GM13976 (cell line): ENCODE measurements around the gene C11orf65.
A peak's percentile ranks its signal among the peaks of the same experiment; 100 is the strongest.

ENCODE experiments used
- DNase-seq: peaks from one replicate; pipeline ENCODE4 v3.0.0; 2012; ENCODE audit warnings: low spot score
- CTCF ChIP-seq: IDR thresholded peaks from 2 replicates; pipeline ENCODE4 v1.5.1; 2012; ENCODE audit warnings: borderline replicate concordance, mild to moderate bottlenecking; ENCODE audit not compliant: insufficient read depth; ENCODE audit errors: extremely low read depth, missing control alignments, control extremely low read depth
- in situ Hi-C: fragments of 300-500 bp; cut with MboI; formaldehyde crosslinking; loops from one replicate; pipeline ENCODE4 v1.12.0; 2022; ENCODE audit warnings: low sequenced_read_pairs, mixed read lengths, inconsistent platforms; ENCODE audit not compliant: unreplicated experiment

C11orf65 gene

GRCh38 chr11:108500721-108501120 is 33.4 kb upstream of the C11orf65 start:
- in situ Hi-C loops: no loop called here
- DNase-seq: no peak
- no peak for TF ChIP-seq CTCF

- in situ Hi-C loops: no loop called here
- TF ChIP-seq CTCF: no peak
- DNase-seq: no peak
Measured at GRCh38 chr11:108500169-108500568, 32.8 kb upstream of the C11orf65 start.

DNA sequence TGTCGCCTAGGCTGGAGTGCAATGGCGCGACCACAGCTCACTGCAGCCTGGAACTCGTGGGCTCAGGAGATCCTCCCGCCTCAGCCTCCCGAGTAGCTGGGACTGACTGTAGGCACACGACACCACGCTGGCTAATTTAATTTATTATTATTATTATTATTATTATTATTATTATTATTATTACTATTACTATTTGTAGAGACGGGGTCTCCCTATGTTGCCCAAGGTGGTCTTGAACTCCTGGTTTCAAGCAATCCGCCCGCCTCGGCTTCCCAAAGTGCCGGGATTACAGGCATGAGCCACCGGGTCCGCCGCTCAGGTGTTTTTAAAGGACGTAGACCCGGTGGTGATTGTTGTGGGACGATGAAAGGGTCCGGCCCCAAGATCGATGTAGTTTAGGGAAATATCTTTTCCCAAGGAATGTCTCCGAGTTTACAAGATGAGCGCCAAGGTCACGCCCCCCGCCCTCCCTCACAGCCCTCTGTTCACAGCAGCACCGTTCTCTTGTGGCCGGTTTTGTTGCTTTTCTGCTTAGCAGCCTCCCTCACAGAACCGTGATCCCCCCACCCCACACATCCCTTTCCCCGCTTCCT is 31.6 kb upstream of the C11orf65 start:
- in situ Hi-C loops: no loop called here
- TF ChIP-seq CTCF: no peak
- no peak for DNase-seq

- in situ Hi-C loops: no loop called here
- peak; percentile 81 for DNase-seq
- no peak for TF ChIP-seq CTCF
Measured at GRCh38 chr11:108498046-108498815, 30.9 kb upstream of the C11orf65 start, which contains the start of gene POGLUT3. Gene POGLUT3 (minus strand): TSS chr11:108498384. CDS start chr11:108498366, 18 bp downstream.

- no peak for TF ChIP-seq CTCF
- in situ Hi-C loops: no loop called here
- DNase-seq: peak; percentile 76
Measured at GRCh38 chr11:108497317-108498045, 30.2 kb upstream of the C11orf65 start.

DNA sequence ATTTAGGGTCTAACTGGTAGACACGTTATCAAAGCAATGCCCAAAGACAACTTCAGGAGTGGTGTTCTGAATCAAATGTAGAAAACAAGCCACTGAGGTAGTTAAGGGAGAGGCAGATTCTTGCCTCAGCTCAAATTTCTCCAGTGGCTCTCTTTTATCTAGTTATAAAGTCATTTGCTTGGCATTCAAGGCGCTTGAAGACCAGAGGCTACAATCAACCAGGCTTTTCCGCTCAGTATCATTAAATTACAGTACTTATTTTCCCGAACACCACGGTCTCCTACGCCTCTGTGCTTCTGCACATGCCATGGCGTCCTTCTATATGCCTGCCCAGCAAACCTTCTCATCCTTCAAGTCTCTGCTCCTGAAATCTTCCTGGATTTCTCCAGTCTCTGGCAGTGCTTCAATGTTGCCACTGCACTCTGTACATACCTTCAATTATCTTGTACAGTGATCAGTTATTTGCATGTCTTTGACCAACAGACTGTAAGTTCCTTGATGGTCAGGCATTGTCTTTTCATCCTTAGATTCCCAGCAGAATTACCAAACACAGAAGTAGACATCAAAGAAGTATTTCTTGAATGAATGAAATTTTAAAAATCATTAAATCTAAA is 29.4 kb upstream of the C11orf65 start:
- no peak for DNase-seq
- no peak for TF ChIP-seq CTCF
- in situ Hi-C loops: no loop called here
